HCT116 (cell line): ENCODE data around the gene GPC4. TPM values are rescaled to one million over a fixed set of nuclear protein-coding genes. Genes with fewer than 3 reads are reported as not detected.

Experiments
- ATAC-seq: fragments of 200-7000 bp; cut with Tn5 transposase; 2 replicates; pipeline ENCODE4 v1.9.1; 2020; ENCODE audit warnings: mild to moderate bottlenecking, moderate library complexity
- BruUV-seq: library from RNA; stranded (reverse); fragments of 400-500 nt; replicated peaks from 2 replicates; lab custom pipeline; 2021; lab: Mats Ljungman, UMichigan
- CTCF ChIA-PET: fragments of 300-600 bp; sonication (Branson Sonifier 250); formaldehyde crosslinking; loops from one replicate; lab custom pipeline; 2021; ENCODE audit warnings: antibody characterized with exemption; lab: Charles Lee
- POLR2A ChIA-PET: fragments of 300-600, 350-600 bp; sonication (Branson Sonifier 250); formaldehyde crosslinking; loops from one replicate; lab custom pipeline; 2021; ENCODE audit warnings: antibody characterized with exemption; lab: Charles Lee
- RAD21 ChIA-PET, 2 experiments: fragments of 300-600 bp; sonication (Branson Sonifier 250); formaldehyde crosslinking; loops; one replicate each; lab custom pipeline; 2023; ENCODE audit warnings: low total read pairs in 2 of 2; ENCODE audit not compliant: uncharacterized antibody in 2 of 2, unreplicated experiment in 2 of 2, low non-redundant PET in 1 of 2; lab: Charles Lee
- DNase-seq: peaks from one replicate; pipeline ENCODE4 v3.0.0-alpha.2; 2010; ENCODE audit warnings: low read depth, low spot score
- H2AFZ ChIP-seq: fragments of 200-600 bp; shearing (Covaris generic), sonication (generic); 2 replicates; pipeline ENCODE4 v1.6.1; 2017; ENCODE audit warnings: low read depth, mixed run types, mixed read lengths, antibody characterized with exemption, low read length; ENCODE audit not compliant: poor library complexity, severe bottlenecking
- H3K27ac ChIP-seq: 2 replicates; pipeline ENCODE4 v1.5.1; 2012; ENCODE audit warnings: low read depth, low read length
- H3K27me3 ChIP-seq: fragments of 200-600 bp; sonication (generic); 2 replicates; pipeline ENCODE4 v1.6.1; 2016; ENCODE audit warnings: mixed run types, low read length, mixed read lengths; ENCODE audit not compliant: insufficient read depth
- H3K36me3 ChIP-seq, 2 experiments: fragments of 200-500 bp in 1 of 2; fragments of 200-600 bp in 1 of 2; sonication (Bioruptor generic) in 1 of 2; sonication (generic) in 1 of 2; 2 replicates each; pipeline versions ENCODE4 v1.5.1 to v1.6.1; 2014 to 2016; ENCODE audit warnings: low read length in 2 of 2, inconsistent platforms in 1 of 2, mixed read lengths in 1 of 2, mixed run types in 1 of 2; ENCODE audit not compliant: insufficient read depth in 2 of 2, control insufficient read depth in 1 of 2
- H3K4me1 ChIP-seq, 2 experiments: fragments of 200-600 bp in 1 of 2; sonication (generic) in 1 of 2; 2 replicates each; pipeline versions ENCODE4 v1.5.1 to v1.6.1; 2012 to 2017; ENCODE audit warnings: low read length in 2 of 2, inconsistent platforms in 1 of 2, mild to moderate bottlenecking in 1 of 2, mixed read lengths in 1 of 2, mixed run types in 1 of 2, moderate library complexity in 1 of 2; ENCODE audit not compliant: insufficient read depth in 2 of 2, control insufficient read depth in 1 of 2
- H3K4me2 ChIP-seq: fragments of 200-600 bp; sonication (generic); 2 replicates; pipeline ENCODE4 v1.6.1; 2017; ENCODE audit warnings: mixed run types, low read length, mixed read lengths
- H3K4me3 ChIP-seq, 2 experiments: fragments of 200-600 bp in 1 of 2; sonication (generic) in 1 of 2; replicated peaks in 1 of 2; 2 replicates each; pipeline ENCODE4 v1.5.1; 2011 to 2016; ENCODE audit warnings: low read length in 2 of 2, control low read depth in 1 of 2, low read depth in 1 of 2, mild to moderate bottlenecking in 1 of 2, mixed read lengths in 1 of 2, mixed run types in 1 of 2
- H3K79me2 ChIP-seq: fragments of 200-600 bp; sonication (generic); 2 replicates; pipeline ENCODE4 v1.6.1; 2017; ENCODE audit warnings: mild to moderate bottlenecking, mixed run types, low read length, moderate library complexity, mixed read lengths; ENCODE audit not compliant: insufficient read depth
- H3K9ac ChIP-seq: fragments of 200-600 bp; sonication (generic); 2 replicates; pipeline ENCODE4 v1.6.1; 2016; ENCODE audit warnings: low read length, mixed read lengths
- H3K9me2 ChIP-seq: fragments of 200-600 bp; sonication (generic), shearing (Covaris generic); 2 replicates; pipeline ENCODE4 v1.6.1; 2017; ENCODE audit warnings: mixed run types, mild to moderate bottlenecking, moderate library complexity; ENCODE audit not compliant: insufficient read depth
- H3K9me3 ChIP-seq, 2 experiments: fragments of 200-500 bp in 1 of 2; fragments of 200-600 bp in 1 of 2; sonication (Bioruptor generic) in 1 of 2; sonication (generic) in 1 of 2; 2 replicates each; pipeline ENCODE4 v1.6.1; 2014 to 2017; ENCODE audit warnings: low read length in 2 of 2, mixed read lengths in 2 of 2, inconsistent platforms in 1 of 2, low read depth in 1 of 2, mild to moderate bottlenecking in 1 of 2, mixed run types in 1 of 2, moderate library complexity in 1 of 2; ENCODE audit not compliant: control insufficient read depth in 1 of 2, insufficient read depth in 1 of 2
- H4K20me1 ChIP-seq: fragments of 200-600 bp; sonication (generic), shearing (Covaris generic); 2 replicates; pipeline ENCODE4 v1.6.1; 2017; ENCODE audit warnings: mixed run types, mild to moderate bottlenecking, moderate library complexity; ENCODE audit not compliant: insufficient read depth
- CBX3 ChIP-seq: IDR thresholded peaks from 2 replicates; pipeline ENCODE4 v1.6.1; 2012; ENCODE audit warnings: low read depth
- CEBPB ChIP-seq: IDR thresholded peaks from 2 replicates; pipeline ENCODE4 v1.6.1; 2012; ENCODE audit warnings: low read depth
- EGR1 ChIP-seq: IDR thresholded peaks from 2 replicates; pipeline ENCODE4 v1.6.1; 2012; ENCODE audit warnings: low read depth
- ELF1 ChIP-seq: IDR thresholded peaks from 2 replicates; pipeline ENCODE4 v1.6.1; 2012; ENCODE audit warnings: low read depth, borderline replicate concordance
- EZH2phosphoT487 ChIP-seq: fragments of 200-600 bp; IDR thresholded peaks from 2 replicates; pipeline ENCODE4 v1.6.1; 2018; ENCODE audit warnings: antibody characterized with exemption, borderline replicate concordance
- FOSL1 ChIP-seq: IDR thresholded peaks from 2 replicates; pipeline ENCODE4 v1.6.1; 2012; ENCODE audit warnings: low read depth
- MAX ChIP-seq: IDR thresholded peaks from 2 replicates; pipeline ENCODE4 v1.6.1; 2012
- POLR2A ChIP-seq: IDR thresholded peaks from 2 replicates; pipeline ENCODE4 v1.7.0; 2011; ENCODE audit warnings: borderline replicate concordance; ENCODE audit not compliant: insufficient read depth, insufficient read length; ENCODE audit errors: extremely low read depth
- POLR2AphosphoS5 ChIP-seq: IDR thresholded peaks from 2 replicates; pipeline ENCODE4 v1.6.1; 2011; ENCODE audit warnings: mild to moderate bottlenecking, low read depth, low read length, moderate library complexity
- RAD21 ChIP-seq: IDR thresholded peaks from 2 replicates; pipeline ENCODE4 v1.6.1; 2012; ENCODE audit warnings: low read depth, mild to moderate bottlenecking
- REST ChIP-seq: IDR thresholded peaks from 2 replicates; pipeline ENCODE4 v1.6.1; 2012; ENCODE audit warnings: low read depth
- SIN3A ChIP-seq: IDR thresholded peaks from 2 replicates; pipeline ENCODE4 v1.6.1; 2012; ENCODE audit warnings: low read depth
- SP1 ChIP-seq: IDR thresholded peaks from 2 replicates; pipeline ENCODE4 v1.6.1; 2012; ENCODE audit warnings: low read depth
- SRF ChIP-seq: IDR thresholded peaks from 2 replicates; pipeline ENCODE4 v1.6.1; 2012; ENCODE audit warnings: low read depth
- YY1 ChIP-seq: IDR thresholded peaks from 2 replicates; pipeline ENCODE4 v1.6.1; 2011; ENCODE audit warnings: low read length, low read depth, moderate library complexity, mild to moderate bottlenecking; ENCODE audit not compliant: insufficient replicate concordance; ENCODE audit errors: extremely low read depth
- ZBTB33 ChIP-seq: IDR thresholded peaks from 2 replicates; pipeline ENCODE4 v1.6.1; 2011; ENCODE audit warnings: mild to moderate bottlenecking, low read length, moderate library complexity; ENCODE audit not compliant: insufficient replicate concordance; ENCODE audit errors: extremely low read depth
- ZFX ChIP-seq: fragments of 450-650 bp; IDR thresholded peaks from 2 replicates; pipeline ENCODE4 v1.6.1; 2017
- ZNF274 ChIP-seq: fragments of 200-500 bp; sonication (Bioruptor generic); IDR thresholded peaks from 2 replicates; pipeline ENCODE4 v1.6.1; 2014; ENCODE audit warnings: mild to moderate bottlenecking, low read depth, low read length, inconsistent platforms
- intact Hi-C: fragments of 100-400 bp; cut with micrococcal nuclease; formaldehyde crosslinking; loops from 2 replicates; pipeline ENCODE4 v1.10.0; 2022
- total RNA-seq: library from RNA; stranded (reverse); gene quantifications from one replicate; pipeline ENCODE4 v1.2.1, GENCODE V29; 2021; ENCODE audit not compliant: unreplicated experiment
- TF ChIP-seq, protein P1 (sequence below), 3 experiments: fragments of 200-600 bp in 1 of 3; sonication (generic) in 1 of 3; IDR thresholded peaks in 2 of 3; conservative IDR thresholded peaks in 1 of 3; 2 replicates each; pipeline ENCODE4 v1.5.1; 2012 to 2017; ENCODE audit warnings: low read depth in 2 of 3, low read length in 2 of 3, antibody characterized with exemption in 1 of 3, borderline replicate concordance in 1 of 3, control low read depth in 1 of 3, mild to moderate bottlenecking in 1 of 3, mixed read lengths in 1 of 3, mixed run types in 1 of 3, moderate library complexity in 1 of 3; ENCODE audit not compliant: insufficient read depth in 1 of 3
- TF ChIP-seq, protein P2 (sequence below): IDR thresholded peaks from 2 replicates; pipeline ENCODE4 v1.6.1; 2012

The GPC4 gene
- total RNA-seq, 1 experiment from 2014 or later = 9.7 TPM

DNA sequence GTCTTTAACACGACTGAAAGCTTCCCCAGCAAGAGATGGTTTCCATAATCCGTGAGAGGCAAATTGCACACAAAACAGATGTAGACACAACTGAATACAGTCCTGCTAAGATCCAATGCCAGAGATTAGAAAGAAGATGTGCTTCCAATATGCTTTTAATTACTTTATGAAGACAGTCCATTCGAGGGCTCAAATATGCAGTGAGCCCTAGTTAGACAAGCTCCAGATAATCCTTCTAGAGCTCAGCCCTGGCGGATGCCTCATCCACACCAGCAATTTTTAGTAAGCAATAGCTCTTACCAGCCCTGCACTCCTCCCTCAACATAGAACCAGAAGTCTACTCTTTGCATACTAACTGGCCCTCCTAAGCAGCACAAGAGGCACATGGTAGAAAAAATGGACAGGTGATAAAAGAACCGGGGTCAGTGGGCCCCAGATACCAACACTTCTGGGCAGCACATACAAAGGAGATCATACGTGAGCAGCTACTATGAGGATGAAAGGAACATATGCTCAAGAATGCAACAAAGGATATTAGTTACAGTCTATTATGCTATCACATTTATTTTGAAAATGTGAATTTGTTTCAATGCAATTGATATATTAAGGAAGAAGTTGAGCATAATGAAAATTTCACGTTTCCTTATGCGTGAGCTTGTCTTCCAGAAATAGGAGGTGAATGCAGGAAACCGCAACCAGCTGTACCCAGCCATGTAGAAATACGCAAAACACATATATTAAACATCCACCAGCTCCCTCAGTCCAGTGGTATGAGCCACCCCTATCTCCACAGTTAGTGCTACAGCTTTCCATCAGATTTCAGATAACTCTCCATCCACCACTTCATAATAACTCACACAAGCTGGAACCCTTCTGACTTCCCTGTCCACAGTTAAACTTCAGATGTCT lies 34.3 kb downstream of the GPC4 start:
- DNase-seq (no peak), ATAC-seq (no peak)
- no peaks in the 10 kb centered on the region for H3K36me3 ChIP-seq
- TF ChIP-seq, protein P1, sequence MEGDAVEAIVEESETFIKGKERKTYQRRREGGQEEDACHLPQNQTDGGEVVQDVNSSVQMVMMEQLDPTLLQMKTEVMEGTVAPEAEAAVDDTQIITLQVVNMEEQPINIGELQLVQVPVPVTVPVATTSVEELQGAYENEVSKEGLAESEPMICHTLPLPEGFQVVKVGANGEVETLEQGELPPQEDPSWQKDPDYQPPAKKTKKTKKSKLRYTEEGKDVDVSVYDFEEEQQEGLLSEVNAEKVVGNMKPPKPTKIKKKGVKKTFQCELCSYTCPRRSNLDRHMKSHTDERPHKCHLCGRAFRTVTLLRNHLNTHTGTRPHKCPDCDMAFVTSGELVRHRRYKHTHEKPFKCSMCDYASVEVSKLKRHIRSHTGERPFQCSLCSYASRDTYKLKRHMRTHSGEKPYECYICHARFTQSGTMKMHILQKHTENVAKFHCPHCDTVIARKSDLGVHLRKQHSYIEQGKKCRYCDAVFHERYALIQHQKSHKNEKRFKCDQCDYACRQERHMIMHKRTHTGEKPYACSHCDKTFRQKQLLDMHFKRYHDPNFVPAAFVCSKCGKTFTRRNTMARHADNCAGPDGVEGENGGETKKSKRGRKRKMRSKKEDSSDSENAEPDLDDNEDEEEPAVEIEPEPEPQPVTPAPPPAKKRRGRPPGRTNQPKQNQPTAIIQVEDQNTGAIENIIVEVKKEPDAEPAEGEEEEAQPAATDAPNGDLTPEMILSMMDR (IDR thresholded peaks at IDR 0.05 in 2 of 3, conservative IDR thresholded peaks at IDR 0.05 in 1 of 3; ENCODE audit: borderline replicate concordance in 1 of 3, insufficient read depth in 1 of 3, low read depth in 2 of 3, low read length in 2 of 3) = no peak
- TF ChIP-seq POLR2AphosphoS5 = no peak
- TF ChIP-seq ZBTB33 = no peak
- TF ChIP-seq CEBPB = no peak
- TF ChIP-seq YY1 = no peak
- no peak for TF ChIP-seq ZFX
- TF ChIP-seq REST = no peak
- no peak for TF ChIP-seq POLR2A
- TF ChIP-seq ZNF274 = no peak
- no peak for TF ChIP-seq CBX3
- TF ChIP-seq EZH2phosphoT487 = no peak
- no peak for TF ChIP-seq RAD21
- TF ChIP-seq, protein P2, sequence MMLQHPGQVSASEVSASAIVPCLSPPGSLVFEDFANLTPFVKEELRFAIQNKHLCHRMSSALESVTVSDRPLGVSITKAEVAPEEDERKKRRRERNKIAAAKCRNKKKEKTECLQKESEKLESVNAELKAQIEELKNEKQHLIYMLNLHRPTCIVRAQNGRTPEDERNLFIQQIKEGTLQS = no peak
- TF ChIP-seq SP1 = no peak
- TF ChIP-seq MAX = no peak
- TF ChIP-seq ELF1 = no peak
- no peak for TF ChIP-seq EGR1
- TF ChIP-seq SRF = no peak
- no peak for TF ChIP-seq SIN3A
- no peak for TF ChIP-seq FOSL1
- H4K20me1 ChIP-seq = no peaks in the 10 kb centered on the region
- no peaks in the 10 kb centered on the region for H3K9me3 ChIP-seq
- H3K9me2 ChIP-seq = no peaks in the 10 kb centered on the region
- intact Hi-C loops = no loop called here
- no peaks in the 10 kb centered on the region for H3K4me1 ChIP-seq
- no peak overlapping the region for H3K9ac ChIP-seq
- ChIA-PET RAD21 (no interaction called here), CTCF (no interaction called here), POLR2A (no interaction called here)
- H2AFZ ChIP-seq = no peak overlapping the region
- H3K4me2 ChIP-seq = no peak overlapping the region
- BruUV-seq = no TSS peak
- no peaks in the 10 kb centered on the region for H3K79me2 ChIP-seq
- no peaks in the 10 kb centered on the region for H3K27me3 ChIP-seq
- H3K27ac ChIP-seq = no peak overlapping the region
- no peak overlapping the region for H3K4me3 ChIP-seq
